Central memory CD8-positive, alpha-beta T cell (primary cell): Measurements from ENCODE around the gene SPEF1.

Source experiments
- ATAC-seq: fragments of 150-1000 bp; cut with Tn5 transposase; replicated peaks from 2 replicates; pipeline ENCODE4 v1.10.0; 2022; ENCODE audit warnings: mild to moderate bottlenecking, moderate FRiP score, moderate number of reproducible peaks; ENCODE audit not compliant: poor library complexity, severe bottlenecking; ENCODE audit errors: extremely low read depth
- DNase-seq, 2 donors: peaks; one replicate each; pipeline ENCODE4 v3.0.0; 2021; ENCODE audit warnings: low spot score in 2 of 2
- H3K27ac Mint-ChIP-seq: one replicate; pipeline ENCODE4 v1.8.0; 2022; ENCODE audit warnings: low read depth, mild to moderate bottlenecking, moderate library complexity, mixed read lengths
- H3K27me3 Mint-ChIP-seq: one replicate; pipeline ENCODE4 v1.8.0; 2022; ENCODE audit warnings: mixed read lengths
- H3K36me3 Mint-ChIP-seq: one replicate; pipeline ENCODE4 v1.8.0; 2022; ENCODE audit warnings: mild to moderate bottlenecking, moderate library complexity, mixed read lengths; ENCODE audit not compliant: insufficient read depth
- H3K4me1 Mint-ChIP-seq: one replicate; pipeline ENCODE4 v1.8.0; 2022; ENCODE audit warnings: mixed read lengths
- H3K4me3 Mint-ChIP-seq: one replicate; pipeline ENCODE4 v1.8.0; 2022; ENCODE audit warnings: mild to moderate bottlenecking, moderate library complexity, mixed read lengths
- H3K9me3 Mint-ChIP-seq: one replicate; pipeline ENCODE4 v1.8.0; 2022; ENCODE audit warnings: mixed read lengths

SPEF1 gene

GRCh38 chr20:3753098-3753497 lies 28.1 kb downstream of the SPEF1 start:
- H3K27ac Mint-ChIP-seq: no peak overlapping the region
- no peaks in the 10 kb centered on the region for H3K9me3 Mint-ChIP-seq
- peak; percentile 55 for ATAC-seq
- no peaks in the 10 kb centered on the region for H3K36me3 Mint-ChIP-seq
- peak; percentile 50 to 51 for DNase-seq
- no peaks in the 10 kb centered on the region for H3K27me3 Mint-ChIP-seq
- H3K4me3 Mint-ChIP-seq: no peak overlapping the region
- peaks cover 9% of the 10 kb centered on the region for H3K4me1 Mint-ChIP-seq

GRCh38 chr20:3752386-3752759 lies 28.9 kb downstream of the SPEF1 start:
- Mint-ChIP-seq H3K27ac (no peak overlapping the region), H3K27me3 (peaks cover 5% of the 10 kb centered on the region), H3K36me3 (no peaks in the 10 kb centered on the region), H3K9me3 (no peaks in the 10 kb centered on the region), H3K4me3 (peak overlapping the region; percentile 56), H3K4me1 (peaks cover 9% of the 10 kb centered on the region)
- DNase-seq (no peak), ATAC-seq (no peak)

GRCh38 chr20:3751675-3752385 lies 29.4 kb downstream of the SPEF1 start:
- ATAC-seq (no peak), DNase-seq (no peak)
- Mint-ChIP-seq H3K27ac (no peak overlapping the region), H3K27me3 (peaks cover 10% of the 10 kb centered on the region), H3K4me1 (peaks cover 9% of the 10 kb centered on the region), H3K4me3 (peak overlapping the region; percentile 56), H3K9me3 (no peaks in the 10 kb centered on the region), H3K36me3 (no peaks in the 10 kb centered on the region)

- Mint-ChIP-seq H3K36me3 (no peaks in the 10 kb centered on the region), H3K4me1 (peaks cover 9% of the 10 kb centered on the region), H3K9me3 (no peaks in the 10 kb centered on the region), H3K27ac (no peak overlapping the region), H3K4me3 (no peak overlapping the region), H3K27me3 (peaks cover 13% of the 10 kb centered on the region)
- DNase-seq (no peak), ATAC-seq (no peak)
Measured at GRCh38 chr20:3751305-3751674, 30.0 kb downstream of the SPEF1 start.

GRCh38 chr20:3749689-3750531 lies 31.3 kb downstream of the SPEF1 start:
- H3K9me3 Mint-ChIP-seq: no peaks in the 10 kb centered on the region
- H3K4me1 Mint-ChIP-seq: peaks cover 12% of the 10 kb centered on the region
- H3K4me3 Mint-ChIP-seq: no peak overlapping the region
- H3K27ac Mint-ChIP-seq: no peak overlapping the region
- ATAC-seq: no peak
- peaks cover 13% of the 10 kb centered on the region for H3K27me3 Mint-ChIP-seq
- DNase-seq: no peak
- H3K36me3 Mint-ChIP-seq: no peaks in the 10 kb centered on the region

GRCh38 chr20:3749087-3749688 lies 32.1 kb downstream of the SPEF1 start:
- Mint-ChIP-seq H3K27ac (no peak overlapping the region), H3K4me3 (no peak overlapping the region), H3K4me1 (peaks cover 19% of the 10 kb centered on the region), H3K27me3 (peaks cover 13% of the 10 kb centered on the region), H3K9me3 (no peaks in the 10 kb centered on the region), H3K36me3 (no peaks in the 10 kb centered on the region)
- DNase-seq: no peak
- ATAC-seq: no peak

- Mint-ChIP-seq H3K9me3 (no peaks in the 10 kb centered on the region), H3K27me3 (peaks cover 13% of the 10 kb centered on the region), H3K4me3 (no peak overlapping the region), H3K36me3 (no peaks in the 10 kb centered on the region), H3K4me1 (peaks cover 19% of the 10 kb centered on the region), H3K27ac (no peak overlapping the region)
- no peak for ATAC-seq
- no peak for DNase-seq
Measured at GRCh38 chr20:3748073-3748472, 33.2 kb downstream of the SPEF1 start.

- no peak for ATAC-seq
- H3K9me3 Mint-ChIP-seq: no peaks in the 10 kb centered on the region
- no peak overlapping the region for H3K27ac Mint-ChIP-seq
- no peak overlapping the region for H3K4me3 Mint-ChIP-seq
- H3K36me3 Mint-ChIP-seq: no peaks in the 10 kb centered on the region
- H3K27me3 Mint-ChIP-seq: peaks cover 13% of the 10 kb centered on the region
- DNase-seq: no peak
- H3K4me1 Mint-ChIP-seq: peaks cover 15% of the 10 kb centered on the region
Measured at GRCh38 chr20:3747471-3747870, 33.8 kb downstream of the SPEF1 start.

- no peak for DNase-seq
- H3K27ac Mint-ChIP-seq: no peak overlapping the region
Measured at GRCh38 chr20:3745686-3746173, 35.5 kb downstream of the SPEF1 start.

GRCh38 chr20:3744806-3745685 lies 36.2 kb downstream of the SPEF1 start:
- DNase-seq: peak; percentile 51 to 57
- Mint-ChIP-seq H3K27ac (peak overlapping the region; percentile 60), H3K36me3 (no peaks in the 10 kb centered on the region), H3K27me3 (peaks cover 23% of the 10 kb centered on the region), H3K4me3 (peak overlapping the region; percentile 60), H3K9me3 (no peaks in the 10 kb centered on the region), H3K4me1 (peaks cover 10% of the 10 kb centered on the region)
- ATAC-seq: peak; percentile 69

More at GRCh38 chr20:3745686-3746173, 35.5 kb downstream of the SPEF1 start:
- ATAC-seq: no peak
- peaks cover 16% of the 10 kb centered on the region for H3K27me3 Mint-ChIP-seq
- no peak overlapping the region for H3K4me3 Mint-ChIP-seq
- H3K36me3 Mint-ChIP-seq: no peaks in the 10 kb centered on the region
- no peaks in the 10 kb centered on the region for H3K9me3 Mint-ChIP-seq
- H3K4me1 Mint-ChIP-seq: peaks cover 10% of the 10 kb centered on the region

GRCh38 chr20:3744037-3744436 lies 37.2 kb downstream of the SPEF1 start:
- Mint-ChIP-seq H3K36me3 (no peaks in the 10 kb centered on the region), H3K27me3 (peaks cover 23% of the 10 kb centered on the region), H3K4me3 (no peak overlapping the region), H3K4me1 (peaks cover 10% of the 10 kb centered on the region), H3K9me3 (no peaks in the 10 kb centered on the region), H3K27ac (peak overlapping the region; percentile 60)
- ATAC-seq (no peak), DNase-seq (no peak)

- DNase-seq (no peak), ATAC-seq (no peak)
Measured at GRCh38 chr20:3743251-3743650, 38.0 kb downstream of the SPEF1 start.

More at GRCh38 chr20:3743251-3743650, 38.0 kb downstream of the SPEF1 start:
- H3K27ac Mint-ChIP-seq: no peak overlapping the region
- H3K9me3 Mint-ChIP-seq: no peaks in the 10 kb centered on the region
- H3K4me1 Mint-ChIP-seq: peaks cover 10% of the 10 kb centered on the region
- no peaks in the 10 kb centered on the region for H3K36me3 Mint-ChIP-seq
- peaks cover 23% of the 10 kb centered on the region for H3K27me3 Mint-ChIP-seq
- H3K4me3 Mint-ChIP-seq: no peak overlapping the region
